GM18870 (cell line): ENCODE data around the gene YES1.
"Not testable (repeated sequence)": the region's sequence is repeated elsewhere in the genome, so short reads cannot be mapped to it uniquely, and the experiment has no call there.

Experiments used
- ATAC-seq: cut with Tn5 transposase; IDR thresholded peaks from one replicate; pipeline ENCODE4 v1.9.1; 2021; ENCODE audit warnings: moderate library complexity; ENCODE audit not compliant: unreplicated experiment

YES1 gene

GRCh38 chr18:785242-785641 lies 26.8 kb downstream of the YES1 start:
- ATAC-seq, result no peak

GRCh38 chr18:784470-785172 lies 27.4 kb downstream of the YES1 start:
- ATAC-seq, result no peak

GRCh38 chr18:778194-778927 lies 33.7 kb downstream of the YES1 start:
- no peak for ATAC-seq

GRCh38 chr18:777021-777420 lies 35.0 kb downstream of the YES1 start:
- no peak for ATAC-seq

- not testable (repeated sequence) for ATAC-seq
These were observed 36.0 kb downstream of the YES1 start for GRCh38 chr18:776044-776443.

GRCh38 chr18:774811-775210 lies 37.2 kb downstream of the YES1 start:
- no peak for ATAC-seq

- no peak for ATAC-seq
These were observed 37.9 kb downstream of the YES1 start for GRCh38 chr18:773980-774624.

GRCh38 chr18:770583-770961 lies 41.5 kb downstream of the YES1 start:
- no peak for ATAC-seq

- no peak for ATAC-seq
These were observed 44.1 kb downstream of the YES1 start for GRCh38 chr18:767961-768360.

- ATAC-seq, result no peak
These were observed 44.8 kb downstream of the YES1 start for GRCh38 chr18:767084-767882.

GRCh38 chr18:766550-766860 lies 45.5 kb downstream of the YES1 start:
- no peak for ATAC-seq

- no peak for ATAC-seq
These were observed 46.1 kb downstream of the YES1 start for GRCh38 chr18:765764-766549.

- not testable (repeated sequence) for ATAC-seq
These were observed 52.2 kb downstream of the YES1 start for GRCh38 chr18:759864-760263.

- no peak for ATAC-seq
These were observed 56.5 kb downstream of the YES1 start for GRCh38 chr18:755506-755905.

GRCh38 chr18:754656-755055 lies 57.4 kb downstream of the YES1 start:
- no peak for ATAC-seq

- ATAC-seq, result no peak
These were observed 61.6 kb downstream of the YES1 start for GRCh38 chr18:750456-750855.

GRCh38 chr18:744832-745597 lies 67.0 kb downstream of the YES1 start:
- no peak for ATAC-seq

- peak; percentile 81 for ATAC-seq
These were observed 70.0 kb downstream of the YES1 start for GRCh38 chr18:741931-742512.

- no peak for ATAC-seq
These were observed 79.7 kb downstream of the YES1 start for GRCh38 chr18:732371-732770.

- no peak for ATAC-seq
These were observed 80.9 kb downstream of the YES1 start for GRCh38 chr18:731185-731584.
